ENCODE measurements around the gene ETV6.
"Not testable (repeated sequence)": the region's sequence is repeated elsewhere in the genome, so short reads cannot be mapped to it uniquely, and the experiment has no call there.

Gene ETV6

GRCh38 chr12:11649413-11650285 is at the start of gene ETV6:
ETV6 (plus strand) TSS chr12:11649674; CDS start chr12:11650128, 454 bp downstream.
- peak within 1 kb of the TSS; percentile 95 for H3K4me3 Mint-ChIP-seq
- CTCF ChIA-PET: interaction anchor here (1.1 to 1.3 kb wide), 2 partner anchors 130 to 358 kb away, joined by 3 read pairs; no protein-coding TSS in a partner anchor
- H3K9me3 Mint-ChIP-seq: no peaks in the 10 kb centered on the region
- peaks cover 38% of the 10 kb centered on the region for H3K4me1 Mint-ChIP-seq
- H3K27ac Mint-ChIP-seq: peak within 1 kb of the TSS; percentile 99
- peaks cover 6% of the 10 kb centered on the region for H3K27me3 Mint-ChIP-seq
- peaks cover 8% of the 10 kb centered on the region for H3K36me3 Mint-ChIP-seq
- peak; percentile 82 for DNase-seq

- H3K9me3 Mint-ChIP-seq: no peaks in the 10 kb centered on the region
- no peak overlapping the region for H3K27ac Mint-ChIP-seq
Observed at GRCh38 chr12:11600199-11600598, 49.3 kb upstream of the ETV6 start.

GRCh38 chr12:11601647-11602046 is 47.8 kb upstream of the ETV6 start:
- H3K27me3 Mint-ChIP-seq: peaks cover 8% of the 10 kb centered on the region
- no peak for DNase-seq
- H3K4me3 Mint-ChIP-seq: no peak overlapping the region
- peaks cover 16% of the 10 kb centered on the region for H3K4me1 Mint-ChIP-seq
- no peaks in the 10 kb centered on the region for H3K36me3 Mint-ChIP-seq
- CTCF ChIA-PET: no interaction called here
- no peak overlapping the region for H3K27ac Mint-ChIP-seq
- H3K9me3 Mint-ChIP-seq: no peaks in the 10 kb centered on the region

More at GRCh38 chr12:11600199-11600598, 49.3 kb upstream of the ETV6 start:
- no peaks in the 10 kb centered on the region for H3K36me3 Mint-ChIP-seq
- no peak for DNase-seq
- peaks cover 8% of the 10 kb centered on the region for H3K27me3 Mint-ChIP-seq
- CTCF ChIA-PET: no interaction called here
- H3K4me3 Mint-ChIP-seq: no peak overlapping the region
- H3K4me1 Mint-ChIP-seq: peaks cover 16% of the 10 kb centered on the region

GRCh38 chr12:11607313-11608081 is 42.0 kb upstream of the ETV6 start:
- DNase-seq: no peak
- Mint-ChIP-seq H3K9me3 (no peaks in the 10 kb centered on the region), H3K4me3 (no peak overlapping the region), H3K4me1 (no peaks in the 10 kb centered on the region), H3K36me3 (no peaks in the 10 kb centered on the region), H3K27me3 (no peaks in the 10 kb centered on the region), H3K27ac (no peak overlapping the region)
- CTCF ChIA-PET: interaction anchor here (0.7 to 1.5 kb wide), 2 partner anchors 23 to 425 kb away, joined by 3 to 4 read pairs; no protein-coding TSS in a partner anchor

GRCh38 chr12:11609045-11609444 is 40.4 kb upstream of the ETV6 start:
- H3K27me3 Mint-ChIP-seq: peaks cover 3% of the 10 kb centered on the region
- CTCF ChIA-PET: no interaction called here
- no peaks in the 10 kb centered on the region for H3K36me3 Mint-ChIP-seq

GRCh38 chr12:11615481-11615880 is 34.0 kb upstream of the ETV6 start:
- no peak overlapping the region for H3K27ac Mint-ChIP-seq
- H3K36me3 Mint-ChIP-seq: no peaks in the 10 kb centered on the region
- peaks cover 8% of the 10 kb centered on the region for H3K27me3 Mint-ChIP-seq
- H3K4me1 Mint-ChIP-seq: no peaks in the 10 kb centered on the region
- H3K4me3 Mint-ChIP-seq: no peak overlapping the region
- no peak for DNase-seq
- CTCF ChIA-PET: interaction anchor here (1.0 kb wide), 1 partner anchor 9 kb away, joined by 3 read pairs; no protein-coding TSS in a partner anchor
- H3K9me3 Mint-ChIP-seq: no peaks in the 10 kb centered on the region

More at GRCh38 chr12:11609045-11609444, 40.4 kb upstream of the ETV6 start:
- Mint-ChIP-seq H3K4me3 (no peak overlapping the region), H3K27ac (no peak overlapping the region), H3K9me3 (no peaks in the 10 kb centered on the region), H3K4me1 (no peaks in the 10 kb centered on the region)
- DNase-seq: no peak

- no peak overlapping the region for H3K27ac Mint-ChIP-seq
- peaks cover 2% of the 10 kb centered on the region for H3K4me1 Mint-ChIP-seq
- no peak for DNase-seq
- H3K36me3 Mint-ChIP-seq: no peaks in the 10 kb centered on the region
- CTCF ChIA-PET: interaction anchor here (2.0 kb wide), 1 partner anchor 38 kb away, joined by 6 read pairs; no protein-coding TSS in a partner anchor
- peaks cover 7% of the 10 kb centered on the region for H3K27me3 Mint-ChIP-seq
- H3K4me3 Mint-ChIP-seq: no peak overlapping the region
- no peaks in the 10 kb centered on the region for H3K9me3 Mint-ChIP-seq
Observed at GRCh38 chr12:11618046-11618445, 31.4 kb upstream of the ETV6 start.

GRCh38 chr12:11621797-11622423 is 27.6 kb upstream of the ETV6 start:
- H3K9me3 Mint-ChIP-seq: no peaks in the 10 kb centered on the region
- H3K4me1 Mint-ChIP-seq: peaks cover 2% of the 10 kb centered on the region
- H3K36me3 Mint-ChIP-seq: no peaks in the 10 kb centered on the region
- H3K4me3 Mint-ChIP-seq: no peak overlapping the region
- peak; percentile 31 for DNase-seq
- H3K27me3 Mint-ChIP-seq: peaks cover 8% of the 10 kb centered on the region
- CTCF ChIA-PET: interaction anchor here (1.0 to 2.5 kb wide), 2 partner anchors 39 to 411 kb away, joined by 4 to 10 read pairs; no protein-coding TSS in a partner anchor
- no peak overlapping the region for H3K27ac Mint-ChIP-seq

GRCh38 chr12:11622876-11623281 is 26.6 kb upstream of the ETV6 start:
- Mint-ChIP-seq H3K27ac (no peak overlapping the region), H3K36me3 (no peaks in the 10 kb centered on the region), H3K9me3 (no peaks in the 10 kb centered on the region), H3K4me1 (peaks cover 2% of the 10 kb centered on the region), H3K4me3 (no peak overlapping the region), H3K27me3 (peaks cover 8% of the 10 kb centered on the region)
- DNase-seq: no peak
- CTCF ChIA-PET: interaction anchor here (0.8 to 2.5 kb wide), 4 partner anchors 8 to 410 kb away, joined by 3 to 10 read pairs (median 4); no protein-coding TSS in a partner anchor

GRCh38 chr12:11623382-11623781 is 26.1 kb upstream of the ETV6 start:
- no peak overlapping the region for H3K4me3 Mint-ChIP-seq
- no peak for DNase-seq
- CTCF ChIA-PET: interaction anchor here (1.9 to 2.5 kb wide), 2 partner anchors 8 to 410 kb away, joined by 4 to 10 read pairs; no protein-coding TSS in a partner anchor
- H3K9me3 Mint-ChIP-seq: no peaks in the 10 kb centered on the region
- H3K4me1 Mint-ChIP-seq: peaks cover 2% of the 10 kb centered on the region
- H3K36me3 Mint-ChIP-seq: no peaks in the 10 kb centered on the region
- H3K27ac Mint-ChIP-seq: no peak overlapping the region
- peaks cover 8% of the 10 kb centered on the region for H3K27me3 Mint-ChIP-seq

- Mint-ChIP-seq H3K4me1 (peaks cover 2% of the 10 kb centered on the region), H3K4me3 (no peak overlapping the region), H3K36me3 (no peaks in the 10 kb centered on the region), H3K27me3 (peaks cover 8% of the 10 kb centered on the region), H3K27ac (no peak overlapping the region), H3K9me3 (no peaks in the 10 kb centered on the region)
- no peak for DNase-seq
- CTCF ChIA-PET: interaction anchor here (0.9 to 2.5 kb wide), 3 partner anchors 7 to 409 kb away, joined by 3 to 10 read pairs (median 4); no protein-coding TSS in a partner anchor
Observed at GRCh38 chr12:11624116-11624515, 25.4 kb upstream of the ETV6 start.

GRCh38 chr12:11627709-11628108 is 21.8 kb upstream of the ETV6 start:
- H3K27ac Mint-ChIP-seq, DNase-seq, CTCF ChIA-PET, H3K9me3 Mint-ChIP-seq, H3K4me1 Mint-ChIP-seq, H3K4me3 Mint-ChIP-seq, H3K36me3 Mint-ChIP-seq: not testable (repeated sequence)
- H3K27me3 Mint-ChIP-seq: peaks cover 13% of the 10 kb centered on the region

GRCh38 chr12:11628353-11628752 is 21.1 kb upstream of the ETV6 start:
- H3K36me3 Mint-ChIP-seq: no peaks in the 10 kb centered on the region
- H3K27me3 Mint-ChIP-seq: peaks cover 10% of the 10 kb centered on the region
- CTCF ChIA-PET: interaction anchor here (0.8 kb wide), 1 partner anchor 103 kb away, joined by 3 read pairs; no protein-coding TSS in a partner anchor
- H3K4me1 Mint-ChIP-seq: no peaks in the 10 kb centered on the region
- no peaks in the 10 kb centered on the region for H3K9me3 Mint-ChIP-seq
- no peak overlapping the region for H3K27ac Mint-ChIP-seq
- no peak overlapping the region for H3K4me3 Mint-ChIP-seq
- no peak for DNase-seq
